Lung (tissue), 12 donors: Measurements from ENCODE around the gene ELF2. TPM values are rescaled to one million over a fixed set of nuclear protein-coding genes. Genes with fewer than 3 reads are reported as not detected.

Experiments
- ATAC-seq: fragments of 200-7000 bp; cut with Tn5 transposase; one replicate; pipeline ENCODE4 v1.9.1; 2020; ENCODE audit warnings: moderate number of reproducible peaks; ENCODE audit not compliant: insufficient read depth, low FRiP score
- DNase-seq, 3 donors: peaks; one replicate each; pipeline ENCODE4 v3.0.0-alpha.2; 2013 to 2017
- H3K27ac ChIP-seq, 2 donors: one replicate each; pipeline ENCODE4 v1.5.1; 2013; ENCODE audit warnings: mild to moderate bottlenecking in 2 of 2, moderate library complexity in 2 of 2, control low read depth in 1 of 2, inconsistent platforms in 1 of 2, low read depth in 1 of 2, low read length in 1 of 2
- H3K27me3 ChIP-seq, 3 donors: one replicate each; pipeline ENCODE4 v1.5.1; 2013; ENCODE audit warnings: low read length in 2 of 3; ENCODE audit not compliant: control insufficient read depth in 3 of 3, insufficient read depth in 3 of 3
- H3K36me3 ChIP-seq, 4 donors: one replicate each; pipeline ENCODE4 v1.5.1; 2013; ENCODE audit warnings: low read length in 4 of 4, mild to moderate bottlenecking in 1 of 4, moderate library complexity in 1 of 4; ENCODE audit not compliant: control insufficient read depth in 4 of 4, insufficient read depth in 4 of 4
- H3K4me1 ChIP-seq, 5 donors: one replicate each; pipeline ENCODE4 v1.5.1; 2013; ENCODE audit warnings: low read length in 5 of 5, mild to moderate bottlenecking in 2 of 5, moderate library complexity in 1 of 5; ENCODE audit not compliant: control insufficient read depth in 5 of 5, insufficient read depth in 5 of 5
- H3K4me3 ChIP-seq: one replicate; pipeline ENCODE4 v1.5.1; 2013; ENCODE audit warnings: mild to moderate bottlenecking, control low read depth, moderate library complexity
- H3K9ac ChIP-seq, 2 donors: one replicate each; pipeline ENCODE4 v1.5.1; 2013; ENCODE audit warnings: low read length in 2 of 2, control low read depth in 1 of 2; ENCODE audit not compliant: insufficient read depth in 1 of 2
- H3K9me3 ChIP-seq, 4 donors: one replicate each; pipeline ENCODE4 v1.5.1; 2013; ENCODE audit warnings: low read length in 3 of 4, mild to moderate bottlenecking in 1 of 4, moderate library complexity in 1 of 4; ENCODE audit not compliant: control insufficient read depth in 4 of 4, insufficient read depth in 3 of 4
- WGBS, 2 donors: extraction: QIAGEN DNeasy Blood & Tissue Kit; methylation state at CpG; one replicate each; pipeline ENCODE4 v1.1.7; 2013; 5-methylcytosine and 5-hydroxymethylcytosine counted together
- polyA plus RNA-seq, 2 donors: library from polyadenylated mRNA; stranded (reverse); fragments of 200-250 nt; gene quantifications; one replicate each; pipeline ENCODE4 v1.2.1, GENCODE V29; 2013
- total RNA-seq, 2 donors: library from RNA; depleted of rRNA in 1 of 2; stranded (reverse); fragments of >200 nt in 1 of 2; gene quantifications; one replicate each; pipeline ENCODE4 v1.2.1, GENCODE V29; 2014 to 2021
- TF ChIP-seq, protein P1 (sequence below): IDR thresholded peaks from 2 replicates; pipeline ENCODE4 v1.5.1; 2012; ENCODE audit warnings: mild to moderate bottlenecking; ENCODE audit errors: control extremely low read depth, extremely low read depth
- donor health status: control.
- donor health status: control.
- donor health status: Bipolar disorder and iron deficiency.
- donor health status: healthy.
- donor health status: DM: yes; HTN: yes; CAD: no.

The ELF2 gene
- total and polyA plus RNA-seq, 4 donors, result 11.6 to 101 (median 28.7) TPM

DNA sequence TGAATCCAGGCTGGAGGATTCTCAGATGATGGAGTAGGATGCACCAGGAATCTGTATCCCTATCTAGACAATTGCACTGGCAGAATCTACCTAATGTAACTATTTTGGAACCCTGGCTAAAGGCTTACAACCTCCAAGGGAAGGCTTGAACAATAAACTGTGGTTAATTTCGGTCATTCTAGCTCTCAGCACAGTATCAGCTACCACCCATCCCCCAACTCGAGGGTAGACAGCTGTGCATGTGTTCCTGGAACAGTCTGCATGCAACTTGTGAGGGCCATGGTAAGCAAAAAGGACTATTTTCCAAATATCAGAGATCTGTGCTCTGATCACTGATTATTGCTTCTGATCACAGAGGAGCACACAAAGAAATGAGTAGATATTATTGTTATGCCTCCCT, 34.0 kb downstream of the ELF2 start:
- H3K27ac ChIP-seq, result no peak overlapping the region
- DNase-seq (no peak), ATAC-seq (no peak)
- 50 to 73% methylated on average over 2 of the region's 2 CpGs for WGBS, 2 donors
- no peaks in the 10 kb centered on the region for H3K9me3 ChIP-seq
- no peak overlapping the region for H3K9ac ChIP-seq
- no peaks in the 10 kb centered on the region for H3K36me3 ChIP-seq
- peaks cover 0 to 26% (median 5%) of the 10 kb centered on the region in 5 donors for H3K4me1 ChIP-seq
- TF ChIP-seq, protein P1, sequence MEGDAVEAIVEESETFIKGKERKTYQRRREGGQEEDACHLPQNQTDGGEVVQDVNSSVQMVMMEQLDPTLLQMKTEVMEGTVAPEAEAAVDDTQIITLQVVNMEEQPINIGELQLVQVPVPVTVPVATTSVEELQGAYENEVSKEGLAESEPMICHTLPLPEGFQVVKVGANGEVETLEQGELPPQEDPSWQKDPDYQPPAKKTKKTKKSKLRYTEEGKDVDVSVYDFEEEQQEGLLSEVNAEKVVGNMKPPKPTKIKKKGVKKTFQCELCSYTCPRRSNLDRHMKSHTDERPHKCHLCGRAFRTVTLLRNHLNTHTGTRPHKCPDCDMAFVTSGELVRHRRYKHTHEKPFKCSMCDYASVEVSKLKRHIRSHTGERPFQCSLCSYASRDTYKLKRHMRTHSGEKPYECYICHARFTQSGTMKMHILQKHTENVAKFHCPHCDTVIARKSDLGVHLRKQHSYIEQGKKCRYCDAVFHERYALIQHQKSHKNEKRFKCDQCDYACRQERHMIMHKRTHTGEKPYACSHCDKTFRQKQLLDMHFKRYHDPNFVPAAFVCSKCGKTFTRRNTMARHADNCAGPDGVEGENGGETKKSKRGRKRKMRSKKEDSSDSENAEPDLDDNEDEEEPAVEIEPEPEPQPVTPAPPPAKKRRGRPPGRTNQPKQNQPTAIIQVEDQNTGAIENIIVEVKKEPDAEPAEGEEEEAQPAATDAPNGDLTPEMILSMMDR, result no peak
- no peaks in the 10 kb centered on the region for H3K27me3 ChIP-seq
- H3K4me3 ChIP-seq, result no peak overlapping the region

DNA sequence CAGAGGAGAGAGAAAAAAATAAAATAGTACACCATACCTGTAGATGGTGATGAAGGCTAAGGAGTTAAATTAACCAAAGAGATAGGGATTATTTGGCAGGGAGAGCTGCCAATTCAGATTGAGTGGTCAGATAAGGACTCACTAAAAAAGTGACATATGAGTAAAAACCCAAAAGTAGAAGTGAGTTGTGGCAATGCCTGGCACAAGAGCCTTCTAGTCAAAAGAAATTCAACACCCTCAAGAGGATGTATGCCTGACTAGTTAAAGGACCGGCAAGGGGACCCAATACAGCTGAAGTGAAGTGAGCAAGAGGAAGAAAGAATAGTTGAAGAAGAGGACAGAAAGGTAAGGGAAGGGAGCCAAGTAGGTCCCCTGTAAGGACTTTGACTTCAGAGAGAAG, 34.9 kb downstream of the ELF2 start:
- DNase-seq (no peak), ATAC-seq (no peak)
- H3K9ac ChIP-seq, result no peak overlapping the region
- H3K4me1 ChIP-seq, result peaks cover 0 to 26% (median 5%) of the 10 kb centered on the region in 5 donors
- no peak overlapping the region for H3K4me3 ChIP-seq
- TF ChIP-seq, protein P1, result no peak
- H3K27me3 ChIP-seq, result no peaks in the 10 kb centered on the region
- H3K36me3 ChIP-seq, result peaks cover 0 to 5% (median 2%) of the 10 kb centered on the region in 4 donors
- H3K9me3 ChIP-seq, result no peaks in the 10 kb centered on the region
- no peak overlapping the region for H3K27ac ChIP-seq
- 38 to 46% methylated on average over 1 of the region's 1 CpG for WGBS, 2 donors

DNA sequence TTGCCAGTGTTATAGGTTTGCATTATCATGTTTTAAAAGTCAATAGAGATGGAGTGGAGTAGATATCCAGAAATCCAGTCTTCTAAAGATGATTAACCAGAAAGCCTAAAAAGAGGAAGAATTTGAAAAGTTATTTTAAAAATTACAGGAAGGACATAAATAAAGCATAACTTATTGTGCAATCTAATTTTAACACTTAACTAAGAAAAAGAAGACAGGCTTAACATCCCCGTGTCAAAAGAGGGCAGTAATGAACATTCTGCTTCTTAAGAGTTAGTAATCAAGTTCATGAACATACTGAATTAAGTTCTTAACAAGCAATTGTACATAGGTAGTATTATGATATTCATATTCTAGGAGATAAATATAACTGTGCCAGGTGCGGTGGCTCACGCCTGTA, 39.3 kb downstream of the ELF2 start:
- ATAC-seq, result no peak
- H3K9ac ChIP-seq, result no peak overlapping the region
- peaks cover 0 to 9% (median 0%) of the 10 kb centered on the region in 5 donors for H3K4me1 ChIP-seq
- WGBS, 2 donors, result 78 to 89% methylated on average over 3 of the region's 3 CpGs
- no peak overlapping the region for H3K4me3 ChIP-seq
- no peak overlapping the region for H3K27ac ChIP-seq
- TF ChIP-seq, protein P1, result no peak
- no peaks in the 10 kb centered on the region for H3K27me3 ChIP-seq
- H3K36me3 ChIP-seq, result peaks cover 2 to 8% (median 3%) of the 10 kb centered on the region in 4 donors
- no peaks in the 10 kb centered on the region for H3K9me3 ChIP-seq
- DNase-seq, result no peak

DNA sequence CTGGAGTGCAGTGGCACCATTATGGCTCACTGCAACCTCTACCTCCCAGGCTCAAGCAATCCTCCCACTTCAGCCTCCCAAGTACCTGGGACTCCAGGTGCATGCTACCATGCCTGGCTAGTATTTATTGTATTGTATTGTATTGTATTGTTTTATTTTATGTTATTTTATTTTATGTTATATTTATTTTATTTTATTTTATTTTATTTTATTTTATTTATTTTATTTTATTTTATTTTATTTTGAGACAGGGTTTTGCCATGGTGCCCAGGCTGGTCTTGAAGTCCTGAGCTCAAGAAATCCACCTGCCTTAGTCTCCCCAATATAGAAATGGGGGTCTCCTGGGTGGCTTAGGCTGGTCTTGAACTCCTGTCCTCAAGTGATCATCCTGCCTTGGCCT, 42.6 kb downstream of the ELF2 start:
- Histone ChIP-seq H3K9ac (no peak overlapping the region), H3K27me3 (no peaks in the 10 kb centered on the region), H3K9me3 (no peaks in the 10 kb centered on the region), H3K27ac (no peak overlapping the region), H3K4me1 (peaks cover 0 to 4% (median 0%) of the 10 kb centered on the region in 5 donors), H3K36me3 (peaks cover 2 to 9% (median 3%) of the 10 kb centered on the region in 4 donors), H3K4me3 (no peak overlapping the region)
- ATAC-seq, result no peak
- no peak for DNase-seq
- TF ChIP-seq, protein P1, result no peak
